H9 (cell line): ENCODE measurements around the gene HIC2. TPM values are rescaled to one million over a fixed set of nuclear protein-coding genes. Genes with fewer than 3 reads are reported as not detected.
"Not testable (repeated sequence)": the region's sequence is repeated elsewhere in the genome, so short reads cannot be mapped to it uniquely, and the experiment has no call there.

Experiments
- DNase-seq: peaks from one replicate; pipeline ENCODE4 v3.0.0-alpha.2; 2017
- H2AFZ ChIP-seq: one replicate; pipeline ENCODE4 v1.6.1; 2013; ENCODE audit warnings: mild to moderate bottlenecking, low read length, control low read depth, moderate library complexity
- H2AK5ac ChIP-seq: 2 replicates; pipeline ENCODE4 v1.6.1; 2013; ENCODE audit warnings: low read length, control low read depth, mixed read lengths; ENCODE audit not compliant: insufficient read length
- H2BK120ac ChIP-seq: one replicate; pipeline ENCODE4 v1.6.1; 2013; ENCODE audit warnings: low read depth, mild to moderate bottlenecking, low read length, control low read depth, inconsistent platforms; ENCODE audit not compliant: poor library complexity, severe bottlenecking
- H2BK12ac ChIP-seq: 2 replicates; pipeline ENCODE4 v1.6.1; 2013; ENCODE audit warnings: low read length, control low read depth, mixed read lengths, low read depth; ENCODE audit not compliant: insufficient read length
- H2BK15ac ChIP-seq: 2 replicates; pipeline ENCODE4 v1.6.1; 2013; ENCODE audit warnings: low read depth, low read length, control low read depth
- H2BK20ac ChIP-seq: one replicate; pipeline ENCODE4 v1.6.1; 2013; ENCODE audit warnings: low read depth, mild to moderate bottlenecking, low read length, control low read depth, inconsistent platforms; ENCODE audit not compliant: poor library complexity, severe bottlenecking
- H2BK5ac ChIP-seq: 2 replicates; pipeline ENCODE4 v1.6.1; 2013; ENCODE audit warnings: low read length, control low read depth, mixed read lengths; ENCODE audit not compliant: insufficient read length
- H3K14ac ChIP-seq: 2 replicates; pipeline ENCODE4 v1.6.1; 2013; ENCODE audit warnings: low read length, control low read depth; ENCODE audit not compliant: insufficient read depth
- H3K18ac ChIP-seq: 2 replicates; pipeline ENCODE4 v1.6.1; 2013; ENCODE audit warnings: low read depth, mild to moderate bottlenecking, mixed read lengths, low read length, control low read depth; ENCODE audit not compliant: insufficient read length
- H3K23ac ChIP-seq: 2 replicates; pipeline ENCODE4 v1.6.1; 2013; ENCODE audit warnings: low read length, control low read depth, mixed read lengths, low read depth; ENCODE audit not compliant: insufficient read length
- H3K23me2 ChIP-seq: 2 replicates; pipeline ENCODE4 v1.6.1; 2013; ENCODE audit warnings: low read depth, mild to moderate bottlenecking, mixed read lengths, low read length, control low read depth; ENCODE audit not compliant: insufficient read length, poor library complexity, severe bottlenecking
- H3K27ac ChIP-seq: 2 replicates; pipeline ENCODE4 v1.5.1; 2013; ENCODE audit warnings: low read length, control low read depth, mixed read lengths, low read depth; ENCODE audit not compliant: insufficient read length
- H3K27me3 ChIP-seq: 2 replicates; pipeline ENCODE4 v1.6.1; 2013; ENCODE audit warnings: low read length, control low read depth, inconsistent platforms; ENCODE audit not compliant: insufficient read depth
- H3K4ac ChIP-seq: 2 replicates; pipeline ENCODE4 v1.6.1; 2013; ENCODE audit warnings: low read depth, mild to moderate bottlenecking, control low read depth, inconsistent platforms, low read length, moderate library complexity
- H3K4me1 ChIP-seq: 2 replicates; pipeline ENCODE4 v1.6.1; 2013; ENCODE audit warnings: low read length, control low read depth, inconsistent platforms; ENCODE audit not compliant: insufficient read depth
- H3K4me2 ChIP-seq: 2 replicates; pipeline ENCODE4 v1.6.1; 2013; ENCODE audit warnings: low read length, control low read depth, mixed read lengths; ENCODE audit not compliant: insufficient read length, insufficient read depth
- H3K56ac ChIP-seq: 2 replicates; pipeline ENCODE4 v1.6.1; 2013; ENCODE audit warnings: low read depth, mild to moderate bottlenecking, mixed read lengths, low read length, control low read depth; ENCODE audit not compliant: insufficient read length
- H3K79me1 ChIP-seq: 2 replicates; pipeline ENCODE4 v1.6.1; 2013; ENCODE audit warnings: low read depth, mild to moderate bottlenecking, moderate library complexity, low read length, control low read depth, inconsistent platforms; ENCODE audit not compliant: insufficient read depth, poor library complexity, severe bottlenecking
- H3K79me2 ChIP-seq: 2 replicates; pipeline ENCODE4 v1.6.1; 2013; ENCODE audit warnings: low read length, control low read depth, inconsistent platforms; ENCODE audit not compliant: insufficient read depth
- H3K9ac ChIP-seq: 2 replicates; pipeline ENCODE4 v1.6.1; 2013; ENCODE audit warnings: low read length, control low read depth, mixed read lengths; ENCODE audit not compliant: insufficient read length; ENCODE audit errors: extremely low read depth
- H3K9me3 ChIP-seq: one replicate; pipeline ENCODE4 v1.6.1; 2013; ENCODE audit warnings: low read depth, low read length, inconsistent platforms; ENCODE audit not compliant: control insufficient read depth
- H3T11ph ChIP-seq: one replicate; pipeline ENCODE4 v1.6.1; 2013; ENCODE audit warnings: mild to moderate bottlenecking, low read length, control low read depth, inconsistent platforms
- H4K20me1 ChIP-seq: one replicate; pipeline ENCODE4 v1.6.1; 2013; ENCODE audit not compliant: control insufficient read depth, insufficient read length, insufficient read depth
- H4K5ac ChIP-seq: 2 replicates; pipeline ENCODE4 v1.6.1; 2013; ENCODE audit warnings: low read depth, mild to moderate bottlenecking, mixed read lengths, low read length, control low read depth; ENCODE audit not compliant: insufficient read length
- H4K8ac ChIP-seq: replicated peaks from 2 replicates; pipeline ENCODE4 v1.6.1; 2013; ENCODE audit warnings: low read length, control low read depth, mixed read lengths, low read depth; ENCODE audit not compliant: insufficient read length
- H4K91ac ChIP-seq: 2 replicates; pipeline ENCODE4 v1.6.1; 2013; ENCODE audit warnings: low read depth, mild to moderate bottlenecking, moderate library complexity, mixed read lengths, low read length, control low read depth; ENCODE audit not compliant: insufficient read length
- H3K27ac Mint-ChIP-seq, 3 experiments: 2 replicates in 2 of 3; 3 replicates in 1 of 3; pipeline ENCODE4 v1.8.0; 2020 to 2021; ENCODE audit warnings: mixed read lengths in 3 of 3, mild to moderate bottlenecking in 1 of 3, moderate library complexity in 1 of 3
- H3K27me3 Mint-ChIP-seq: 2 replicates; pipeline ENCODE4 v1.8.0; 2021; ENCODE audit warnings: low read depth, mild to moderate bottlenecking, moderate library complexity, mixed read lengths
- H3K36me3 Mint-ChIP-seq, 3 experiments: 2 replicates in 2 of 3; 3 replicates in 1 of 3; pipeline ENCODE4 v1.8.0; 2020 to 2021; ENCODE audit warnings: low read depth in 3 of 3, mixed read lengths in 3 of 3; ENCODE audit not compliant: insufficient read depth in 1 of 3
- H3K4me1 Mint-ChIP-seq, 2 experiments: 2 replicates each; pipeline ENCODE4 v1.8.0; 2020; ENCODE audit warnings: mixed read lengths in 2 of 2
- H3K4me3 Mint-ChIP-seq, 2 experiments: 2 replicates in 1 of 2; 3 replicates in 1 of 2; pipeline ENCODE4 v1.8.0; 2020 to 2021; ENCODE audit warnings: mild to moderate bottlenecking in 2 of 2, mixed read lengths in 2 of 2, moderate library complexity in 1 of 2
- H3K9me3 Mint-ChIP-seq, 2 experiments: 2 replicates in 1 of 2; 3 replicates in 1 of 2; pipeline ENCODE4 v1.8.0; 2020; ENCODE audit warnings: mild to moderate bottlenecking in 2 of 2, mixed read lengths in 2 of 2, moderate library complexity in 1 of 2
- WGBS: extraction: QIAGEN DNeasy Blood & Tissue Kit; methylation state at CpG from one replicate; pipeline ENCODE4 v1.1.7; 2013; ENCODE audit warnings: missing lambda C conversion rate, low lambda C conversion rate, mixed read lengths; ENCODE audit not compliant: insufficient read length; ENCODE audit errors: extremely low coverage; 5-methylcytosine and 5-hydroxymethylcytosine counted together
- total RNA-seq: library from RNA; stranded (reverse); gene quantifications from 2 replicates; pipeline ENCODE4 v1.2.1, GENCODE V29; 2021

The HIC2 gene
- total RNA-seq, 1 experiment from 2014 or later, result 24.9 TPM

- H3K27ac Mint-ChIP-seq, result peak overlapping the region in 1 of 3 experiments; percentile 70; a peak in 2 of 7 replicates
- not testable (repeated sequence) for H3K27me3 ChIP-seq, H2BK120ac ChIP-seq, H3K56ac ChIP-seq, H3K9ac ChIP-seq, H4K8ac ChIP-seq, H3K9me3 ChIP-seq, DNase-seq, H3K4ac ChIP-seq, H3K4me1 ChIP-seq, H2AFZ ChIP-seq, H3K36me3 Mint-ChIP-seq, H2BK20ac ChIP-seq, H2BK15ac ChIP-seq, H4K5ac ChIP-seq, H3K23me2 ChIP-seq, H4K20me1 ChIP-seq, H3K79me2 ChIP-seq, H3K27ac ChIP-seq, H3K23ac ChIP-seq, H2BK12ac ChIP-seq, H2BK5ac ChIP-seq, H3K18ac ChIP-seq, H3K79me1 ChIP-seq, H3K27me3 Mint-ChIP-seq, H2AK5ac ChIP-seq, H3T11ph ChIP-seq, H3K4me3 Mint-ChIP-seq, H3K4me2 ChIP-seq, H3K9me3 Mint-ChIP-seq, H3K14ac ChIP-seq, H4K91ac ChIP-seq
- no CpG with 5 or more reads among the region's 9 CpGs for WGBS
- H3K4me1 Mint-ChIP-seq, result peaks cover 18 to 28% of the 10 kb centered on the region in 2 experiments
Measured at GRCh38 chr22:21454998-21455333, 37.8 kb downstream of the HIC2 start.
